SK-N-SH treated with all-trans-retinoic acid at 6 μM for 48 hours (cell line): ENCODE results near the gene OR2T35.

Experiments
- ATAC-seq: fragments of 200-7000 bp; cut with Tn5 transposase; 3 replicates; pipeline ENCODE4 v1.9.1; 2020; ENCODE audit warnings: mild to moderate bottlenecking, moderate library complexity
- BACH2 ChIP-seq: fragments of 250-450 bp; sonication (Bioruptor Pico); IDR thresholded peaks from 2 replicates; pipeline ENCODE4 v1.9.0; 2021; ENCODE audit warnings: mild to moderate bottlenecking, borderline replicate concordance
- CSDC2 ChIP-seq: fragments of 250-450 bp; sonication (Bioruptor Pico); IDR thresholded peaks from 2 replicates; pipeline ENCODE4 v1.5.0; 2020; ENCODE audit warnings: mild to moderate bottlenecking, moderate library complexity
- ESRRG ChIP-seq: fragments of 250-450 bp; sonication (Bioruptor Pico); IDR thresholded peaks from 2 replicates; pipeline ENCODE4 v1.6.1; 2021; ENCODE audit warnings: mild to moderate bottlenecking
- GLIS3 ChIP-seq: fragments of 250-450 bp; sonication (Bioruptor Pico); IDR thresholded peaks from 2 replicates; pipeline ENCODE4 v1.5.0; 2020; ENCODE audit warnings: mild to moderate bottlenecking, moderate library complexity
- ISL1 ChIP-seq: fragments of 250-450 bp; sonication (Bioruptor Pico); IDR thresholded peaks from 2 replicates; pipeline ENCODE4 v2.1.2; 2022; ENCODE audit warnings: mild to moderate bottlenecking, moderate library complexity
- PPARA ChIP-seq: fragments of 250-450 bp; sonication (Bioruptor Pico); IDR thresholded peaks from 2 replicates; pipeline ENCODE4 v1.5.0; 2020; ENCODE audit warnings: mild to moderate bottlenecking, borderline replicate concordance
- RARB ChIP-seq: fragments of 250-450 bp; sonication (Bioruptor Pico); IDR thresholded peaks from 2 replicates; pipeline ENCODE4 v1.8.0; 2021; ENCODE audit warnings: mild to moderate bottlenecking, moderate library complexity
- SNAI2 ChIP-seq: fragments of 250-450 bp; sonication (Bioruptor Pico); IDR thresholded peaks from 2 replicates; pipeline ENCODE4 v1.5.0; 2020; ENCODE audit warnings: mild to moderate bottlenecking, moderate library complexity
- TCF4 ChIP-seq: fragments of 250-450 bp; sonication (Bioruptor Pico); IDR thresholded peaks from 2 replicates; pipeline ENCODE4 v1.8.0; 2021; ENCODE audit warnings: mild to moderate bottlenecking, moderate library complexity, borderline replicate concordance
- TOX ChIP-seq: fragments of 250-450 bp; sonication (Bioruptor Pico); IDR thresholded peaks from 2 replicates; pipeline ENCODE4 v1.8.0; 2021; ENCODE audit warnings: mild to moderate bottlenecking, moderate library complexity, borderline replicate concordance
- ZC3H10 ChIP-seq: fragments of 250-450 bp; sonication (Bioruptor Pico); IDR thresholded peaks from 2 replicates; pipeline ENCODE4 v1.5.1; 2021; ENCODE audit warnings: mild to moderate bottlenecking, moderate library complexity
- ZFP3 ChIP-seq: fragments of 250-450 bp; sonication (Bioruptor Pico); IDR thresholded peaks from 2 replicates; pipeline ENCODE4 v1.5.0; 2020; ENCODE audit warnings: mild to moderate bottlenecking, moderate library complexity
- ZFP30 ChIP-seq: fragments of 450-650 bp; formaldehyde crosslinking; IDR thresholded peaks from 2 replicates; pipeline ENCODE4 v1.5.0; 2022; ENCODE audit warnings: mild to moderate bottlenecking, moderate library complexity
- ZNF565 ChIP-seq: fragments of 450-650 bp; formaldehyde crosslinking; conservative IDR thresholded peaks from 2 replicates; pipeline ENCODE4 v1.5.0; 2020; ENCODE audit warnings: low read depth, mild to moderate bottlenecking, moderate library complexity
- ZNF70 ChIP-seq: fragments of 450-650 bp; formaldehyde crosslinking; IDR thresholded peaks from 2 replicates; pipeline ENCODE4 v1.5.0; 2020; ENCODE audit warnings: mild to moderate bottlenecking, moderate library complexity
- TF ChIP-seq, protein P1 (sequence below): fragments of 250-450 bp; sonication (Bioruptor Pico); IDR thresholded peaks from 2 replicates; pipeline ENCODE4 v1.8.0; 2021; ENCODE audit warnings: low read depth, mild to moderate bottlenecking, moderate library complexity, borderline replicate concordance
- TF ChIP-seq, protein P2 (sequence below): fragments of 250-450 bp; sonication (Bioruptor Pico); IDR thresholded peaks from 2 replicates; pipeline ENCODE4 v1.8.0; 2020; ENCODE audit warnings: mild to moderate bottlenecking, moderate library complexity, borderline replicate concordance
- TF ChIP-seq, protein P3 (sequence below): fragments of 250-450 bp; sonication (Bioruptor Pico); IDR thresholded peaks from 2 replicates; pipeline ENCODE4 v1.5.0; 2020; ENCODE audit warnings: mild to moderate bottlenecking, moderate library complexity
- TF ChIP-seq, protein P4 (sequence below): fragments of 250-450 bp; sonication (Bioruptor Pico); IDR thresholded peaks from 2 replicates; pipeline ENCODE4 v1.5.1; 2021; ENCODE audit warnings: mild to moderate bottlenecking, moderate library complexity
- TF ChIP-seq, protein P5 (sequence below): fragments of 250-450 bp; sonication (Bioruptor Pico); IDR thresholded peaks from 2 replicates; pipeline ENCODE4 v1.5.1; 2020; ENCODE audit warnings: low read depth, mild to moderate bottlenecking, moderate library complexity

The OR2T35 gene

DNA sequence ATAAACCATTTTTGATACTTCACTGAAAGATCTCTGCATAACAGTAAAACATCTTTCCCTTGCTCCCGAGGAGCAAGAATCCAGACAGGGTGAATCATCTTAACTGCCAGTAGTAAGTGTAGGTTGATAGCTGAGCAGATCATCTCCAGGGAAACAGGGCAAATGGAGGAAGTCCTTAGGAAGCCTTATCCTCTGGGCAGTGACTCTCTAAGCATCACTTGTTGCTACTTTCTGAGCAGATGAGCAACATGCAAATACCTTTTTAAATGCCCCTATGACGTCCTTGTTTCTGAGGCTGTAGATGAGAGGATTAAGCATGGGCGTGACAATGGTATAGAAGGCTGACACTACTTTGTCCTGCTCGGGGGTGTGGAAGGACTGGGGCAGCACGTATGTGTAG is 19.1 kb downstream of the OR2T35 start:
- TF ChIP-seq ZFP3 (CRISPR knock-in tag) (no peak), ZC3H10 (CRISPR knock-in tag) (no peak), ISL1 (no peak), CSDC2 (no peak), BACH2 (CRISPR knock-in tag) (no peak), SNAI2 (CRISPR knock-in tag) (no peak), TOX (CRISPR knock-in tag) (no peak), ZNF70 (CRISPR knock-in tag) (no peak), PPARA (no peak), GLIS3 (CRISPR knock-in tag) (no peak)
- TF ChIP-seq, protein P1, sequence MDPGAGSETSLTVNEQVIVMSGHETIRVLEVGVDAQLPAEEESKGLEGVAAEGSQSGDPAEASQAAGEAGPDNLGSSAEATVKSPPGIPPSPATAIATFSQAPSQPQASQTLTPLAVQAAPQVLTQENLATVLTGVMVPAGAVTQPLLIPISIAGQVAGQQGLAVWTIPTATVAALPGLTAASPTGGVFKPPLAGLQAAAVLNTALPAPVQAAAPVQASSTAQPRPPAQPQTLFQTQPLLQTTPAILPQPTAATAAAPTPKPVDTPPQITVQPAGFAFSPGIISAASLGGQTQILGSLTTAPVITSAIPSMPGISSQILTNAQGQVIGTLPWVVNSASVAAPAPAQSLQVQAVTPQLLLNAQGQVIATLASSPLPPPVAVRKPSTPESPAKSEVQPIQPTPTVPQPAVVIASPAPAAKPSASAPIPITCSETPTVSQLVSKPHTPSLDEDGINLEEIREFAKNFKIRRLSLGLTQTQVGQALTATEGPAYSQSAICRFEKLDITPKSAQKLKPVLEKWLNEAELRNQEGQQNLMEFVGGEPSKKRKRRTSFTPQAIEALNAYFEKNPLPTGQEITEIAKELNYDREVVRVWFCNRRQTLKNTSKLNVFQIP: no peak
- TF ChIP-seq, protein P2, sequence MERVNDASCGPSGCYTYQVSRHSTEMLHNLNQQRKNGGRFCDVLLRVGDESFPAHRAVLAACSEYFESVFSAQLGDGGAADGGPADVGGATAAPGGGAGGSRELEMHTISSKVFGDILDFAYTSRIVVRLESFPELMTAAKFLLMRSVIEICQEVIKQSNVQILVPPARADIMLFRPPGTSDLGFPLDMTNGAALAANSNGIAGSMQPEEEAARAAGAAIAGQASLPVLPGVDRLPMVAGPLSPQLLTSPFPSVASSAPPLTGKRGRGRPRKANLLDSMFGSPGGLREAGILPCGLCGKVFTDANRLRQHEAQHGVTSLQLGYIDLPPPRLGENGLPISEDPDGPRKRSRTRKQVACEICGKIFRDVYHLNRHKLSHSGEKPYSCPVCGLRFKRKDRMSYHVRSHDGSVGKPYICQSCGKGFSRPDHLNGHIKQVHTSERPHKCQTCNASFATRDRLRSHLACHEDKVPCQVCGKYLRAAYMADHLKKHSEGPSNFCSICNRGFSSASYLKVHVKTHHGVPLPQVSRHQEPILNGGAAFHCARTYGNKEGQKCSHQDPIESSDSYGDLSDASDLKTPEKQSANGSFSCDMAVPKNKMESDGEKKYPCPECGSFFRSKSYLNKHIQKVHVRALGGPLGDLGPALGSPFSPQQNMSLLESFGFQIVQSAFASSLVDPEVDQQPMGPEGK (CRISPR knock-in tag): no peak
- TF ChIP-seq, protein P3, sequence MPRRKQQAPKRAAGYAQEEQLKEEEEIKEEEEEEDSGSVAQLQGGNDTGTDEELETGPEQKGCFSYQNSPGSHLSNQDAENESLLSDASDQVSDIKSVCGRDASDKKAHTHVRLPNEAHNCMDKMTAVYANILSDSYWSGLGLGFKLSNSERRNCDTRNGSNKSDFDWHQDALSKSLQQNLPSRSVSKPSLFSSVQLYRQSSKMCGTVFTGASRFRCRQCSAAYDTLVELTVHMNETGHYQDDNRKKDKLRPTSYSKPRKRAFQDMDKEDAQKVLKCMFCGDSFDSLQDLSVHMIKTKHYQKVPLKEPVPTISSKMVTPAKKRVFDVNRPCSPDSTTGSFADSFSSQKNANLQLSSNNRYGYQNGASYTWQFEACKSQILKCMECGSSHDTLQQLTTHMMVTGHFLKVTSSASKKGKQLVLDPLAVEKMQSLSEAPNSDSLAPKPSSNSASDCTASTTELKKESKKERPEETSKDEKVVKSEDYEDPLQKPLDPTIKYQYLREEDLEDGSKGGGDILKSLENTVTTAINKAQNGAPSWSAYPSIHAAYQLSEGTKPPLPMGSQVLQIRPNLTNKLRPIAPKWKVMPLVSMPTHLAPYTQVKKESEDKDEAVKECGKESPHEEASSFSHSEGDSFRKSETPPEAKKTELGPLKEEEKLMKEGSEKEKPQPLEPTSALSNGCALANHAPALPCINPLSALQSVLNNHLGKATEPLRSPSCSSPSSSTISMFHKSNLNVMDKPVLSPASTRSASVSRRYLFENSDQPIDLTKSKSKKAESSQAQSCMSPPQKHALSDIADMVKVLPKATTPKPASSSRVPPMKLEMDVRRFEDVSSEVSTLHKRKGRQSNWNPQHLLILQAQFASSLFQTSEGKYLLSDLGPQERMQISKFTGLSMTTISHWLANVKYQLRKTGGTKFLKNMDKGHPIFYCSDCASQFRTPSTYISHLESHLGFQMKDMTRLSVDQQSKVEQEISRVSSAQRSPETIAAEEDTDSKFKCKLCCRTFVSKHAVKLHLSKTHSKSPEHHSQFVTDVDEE (CRISPR knock-in tag): no peak
- no peak for ATAC-seq

DNA sequence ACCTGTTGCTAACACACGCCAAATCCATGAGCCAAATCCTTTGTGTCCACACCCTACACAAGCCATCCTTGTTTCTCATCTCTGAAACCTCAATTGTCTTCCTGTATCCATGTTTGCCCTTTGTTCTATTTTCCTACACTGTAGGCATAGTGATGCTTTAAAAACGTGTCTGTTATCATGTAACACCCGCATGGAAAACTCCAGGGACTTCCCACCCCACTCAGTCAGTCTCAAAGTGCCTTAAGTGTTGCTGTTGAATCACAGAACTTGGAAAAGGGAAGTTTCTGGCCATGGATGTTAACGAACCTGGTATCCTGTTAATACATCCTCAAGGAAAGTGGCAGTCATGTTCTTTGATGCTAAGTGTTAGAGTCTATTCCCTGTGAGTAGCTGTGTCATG is 19.9 kb downstream of the OR2T35 start:
- ATAC-seq: no peak
- no peak for TF ChIP-seq ESRRG (CRISPR knock-in tag)
- no peak for TF ChIP-seq ISL1
- TF ChIP-seq, protein P4, sequence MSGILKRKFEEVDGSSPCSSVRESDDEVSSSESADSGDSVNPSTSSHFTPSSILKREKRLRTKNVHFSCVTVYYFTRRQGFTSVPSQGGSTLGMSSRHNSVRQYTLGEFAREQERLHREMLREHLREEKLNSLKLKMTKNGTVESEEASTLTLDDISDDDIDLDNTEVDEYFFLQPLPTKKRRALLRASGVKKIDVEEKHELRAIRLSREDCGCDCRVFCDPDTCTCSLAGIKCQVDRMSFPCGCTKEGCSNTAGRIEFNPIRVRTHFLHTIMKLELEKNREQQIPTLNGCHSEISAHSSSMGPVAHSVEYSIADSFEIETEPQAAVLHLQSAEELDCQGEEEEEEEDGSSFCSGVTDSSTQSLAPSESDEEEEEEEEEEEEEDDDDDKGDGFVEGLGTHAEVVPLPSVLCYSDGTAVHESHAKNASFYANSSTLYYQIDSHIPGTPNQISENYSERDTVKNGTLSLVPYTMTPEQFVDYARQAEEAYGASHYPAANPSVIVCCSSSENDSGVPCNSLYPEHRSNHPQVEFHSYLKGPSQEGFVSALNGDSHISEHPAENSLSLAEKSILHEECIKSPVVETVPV (CRISPR knock-in tag): no peak
- TF ChIP-seq TCF4: no peak
- no peak for TF ChIP-seq ZNF565 (CRISPR knock-in tag)
- no peak for TF ChIP-seq TOX (CRISPR knock-in tag)
- TF ChIP-seq, protein P5, sequence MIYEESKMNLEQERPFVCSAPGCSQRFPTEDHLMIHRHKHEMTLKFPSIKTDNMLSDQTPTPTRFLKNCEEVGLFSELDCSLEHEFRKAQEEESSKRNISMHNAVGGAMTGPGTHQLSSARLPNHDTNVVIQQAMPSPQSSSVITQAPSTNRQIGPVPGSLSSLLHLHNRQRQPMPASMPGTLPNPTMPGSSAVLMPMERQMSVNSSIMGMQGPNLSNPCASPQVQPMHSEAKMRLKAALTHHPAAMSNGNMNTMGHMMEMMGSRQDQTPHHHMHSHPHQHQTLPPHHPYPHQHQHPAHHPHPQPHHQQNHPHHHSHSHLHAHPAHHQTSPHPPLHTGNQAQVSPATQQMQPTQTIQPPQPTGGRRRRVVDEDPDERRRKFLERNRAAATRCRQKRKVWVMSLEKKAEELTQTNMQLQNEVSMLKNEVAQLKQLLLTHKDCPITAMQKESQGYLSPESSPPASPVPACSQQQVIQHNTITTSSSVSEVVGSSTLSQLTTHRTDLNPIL (CRISPR knock-in tag): no peak
- no peak for TF ChIP-seq ZC3H10 (CRISPR knock-in tag)
- TF ChIP-seq, protein P1: no peak
- TF ChIP-seq, protein P3 (CRISPR knock-in tag): no peak
- TF ChIP-seq, protein P2 (CRISPR knock-in tag): no peak
- TF ChIP-seq ZFP30 (CRISPR knock-in tag): no peak
- TF ChIP-seq SNAI2 (CRISPR knock-in tag): no peak
- no peak for TF ChIP-seq ZFP3 (CRISPR knock-in tag)
- TF ChIP-seq BACH2 (CRISPR knock-in tag): no peak
- TF ChIP-seq RARB (CRISPR knock-in tag): no peak
